DMS 273 treated with DMSO at 0.1 percent for 48 hours (cell line): Measurements from ENCODE around the gene RGL4.

Experiments
- DNase-seq: peaks from one replicate; lab custom pipeline; 2025; lab: John Stamatoyannopoulos, UW

The RGL4 gene

GRCh38 chr22:23742505-23743264 is 51.9 kb downstream of the RGL4 start:
- DNase-seq: no peak

- DNase-seq: peak; percentile 26
Measured at GRCh38 chr22:23743303-23743705, 52.5 kb downstream of the RGL4 start.

GRCh38 chr22:23744001-23744400 is 53.2 kb downstream of the RGL4 start:
- no peak for DNase-seq

- no peak for DNase-seq
Measured at GRCh38 chr22:23744485-23744884, 53.7 kb downstream of the RGL4 start.

- no peak for DNase-seq
Measured at GRCh38 chr22:23745791-23746190, 55.0 kb downstream of the RGL4 start.
